Neural crest cell (in vitro differentiated cells): Measurements from ENCODE around the gene DUSP11. TPM values are rescaled to one million over a fixed set of nuclear protein-coding genes. Genes with fewer than 3 reads are reported as not detected.

ENCODE experiments used
- DNase-seq: peaks from one replicate; pipeline ENCODE4 v3.0.0; 2021; ENCODE audit warnings: low read depth, mixed read lengths, low spot score
- H3K27ac Mint-ChIP-seq: one replicate; pipeline ENCODE4 v1.8.0; 2021; ENCODE audit warnings: mild to moderate bottlenecking, mixed read lengths; ENCODE audit not compliant: unreplicated experiment
- H3K27me3 Mint-ChIP-seq: 2 replicates; pipeline ENCODE4 v1.8.0; 2021; ENCODE audit warnings: low read depth, mild to moderate bottlenecking, mixed read lengths
- H3K36me3 Mint-ChIP-seq: 2 replicates; pipeline ENCODE4 v1.8.0; 2021; ENCODE audit warnings: low read depth, mild to moderate bottlenecking, mixed read lengths
- H3K4me1 Mint-ChIP-seq: 2 replicates; pipeline ENCODE4 v1.8.0; 2021; ENCODE audit warnings: mixed read lengths
- H3K4me3 Mint-ChIP-seq: one replicate; pipeline ENCODE4 v1.8.0; 2021; ENCODE audit warnings: mild to moderate bottlenecking, mixed read lengths
- H3K9me3 Mint-ChIP-seq: 2 replicates; pipeline ENCODE4 v1.8.0; 2021; ENCODE audit warnings: mixed read lengths
- CTCF ChIP-seq: fragments of 200-600 bp; sonication (generic); conservative IDR thresholded peaks from 2 replicates; pipeline ENCODE4 v1.5.0; 2021; ENCODE audit warnings: antibody characterized with exemption, mild to moderate bottlenecking
- total RNA-seq: library from RNA; stranded (reverse); gene quantifications from 2 replicates; pipeline ENCODE4 v1.2.1, GENCODE V29; 2021

The DUSP11 gene
- total RNA-seq, 1 donor from 2014 or later: 18.2 TPM

GRCh38 chr2:73749314-73749713 is 30.6 kb downstream of the DUSP11 start:
- no peak for TF ChIP-seq CTCF
- H3K4me1 Mint-ChIP-seq: no peaks in the 10 kb centered on the region
- DNase-seq: no peak
- H3K36me3 Mint-ChIP-seq: peaks cover 26% of the 10 kb centered on the region
- H3K9me3 Mint-ChIP-seq: peaks cover 5% of the 10 kb centered on the region
- no peak overlapping the region for H3K4me3 Mint-ChIP-seq
- no peak overlapping the region for H3K27ac Mint-ChIP-seq
- no peaks in the 10 kb centered on the region for H3K27me3 Mint-ChIP-seq

- H3K4me3 Mint-ChIP-seq: no peak overlapping the region
- peaks cover 6% of the 10 kb centered on the region for H3K9me3 Mint-ChIP-seq
- no peak for TF ChIP-seq CTCF
- peaks cover 18% of the 10 kb centered on the region for H3K36me3 Mint-ChIP-seq
- peaks cover 4% of the 10 kb centered on the region for H3K27me3 Mint-ChIP-seq
- H3K27ac Mint-ChIP-seq: no peak overlapping the region
- H3K4me1 Mint-ChIP-seq: no peaks in the 10 kb centered on the region
- no peak for DNase-seq
These were observed 33.1 kb downstream of the DUSP11 start for GRCh38 chr2:73746877-73747208.

- DNase-seq: no peak
- TF ChIP-seq CTCF: no peak
These were observed 33.7 kb downstream of the DUSP11 start for GRCh38 chr2:73746015-73746876.

GRCh38 chr2:73740767-73741166 is 39.1 kb downstream of the DUSP11 start:
- peaks cover 17% of the 10 kb centered on the region for H3K9me3 Mint-ChIP-seq
- H3K4me3 Mint-ChIP-seq: no peak overlapping the region
- no peak overlapping the region for H3K27ac Mint-ChIP-seq
- TF ChIP-seq CTCF: no peak
- H3K4me1 Mint-ChIP-seq: peaks cover 19% of the 10 kb centered on the region
- peaks cover 33% of the 10 kb centered on the region for H3K36me3 Mint-ChIP-seq
- H3K27me3 Mint-ChIP-seq: peaks cover 37% of the 10 kb centered on the region
- DNase-seq: no peak

More at GRCh38 chr2:73746015-73746876, 33.7 kb downstream of the DUSP11 start:
- Mint-ChIP-seq H3K4me3 (no peak overlapping the region), H3K27ac (no peak overlapping the region), H3K4me1 (no peaks in the 10 kb centered on the region), H3K9me3 (peaks cover 6% of the 10 kb centered on the region), H3K36me3 (peaks cover 17% of the 10 kb centered on the region), H3K27me3 (peaks cover 9% of the 10 kb centered on the region)

GRCh38 chr2:73739101-73739500 is 40.8 kb downstream of the DUSP11 start:
- H3K9me3 Mint-ChIP-seq: peaks cover 13% of the 10 kb centered on the region
- TF ChIP-seq CTCF: no peak
- no peak overlapping the region for H3K27ac Mint-ChIP-seq
- H3K36me3 Mint-ChIP-seq: peaks cover 24% of the 10 kb centered on the region
- peaks cover 19% of the 10 kb centered on the region for H3K4me1 Mint-ChIP-seq
- H3K27me3 Mint-ChIP-seq: peaks cover 37% of the 10 kb centered on the region
- no peak for DNase-seq
- H3K4me3 Mint-ChIP-seq: peak overlapping the region; percentile 59
